ENCODE results near the gene CRYAA. TPM values are rescaled to one million over a fixed set of nuclear protein-coding genes. Genes with fewer than 3 reads are reported as not detected.
"Not testable (repeated sequence)": the region's sequence is repeated elsewhere in the genome, so short reads cannot be mapped to it uniquely, and the experiment has no call there.

The CRYAA gene
- total RNA-seq, 1 donor from 2014 or later, result not detected

DNA sequence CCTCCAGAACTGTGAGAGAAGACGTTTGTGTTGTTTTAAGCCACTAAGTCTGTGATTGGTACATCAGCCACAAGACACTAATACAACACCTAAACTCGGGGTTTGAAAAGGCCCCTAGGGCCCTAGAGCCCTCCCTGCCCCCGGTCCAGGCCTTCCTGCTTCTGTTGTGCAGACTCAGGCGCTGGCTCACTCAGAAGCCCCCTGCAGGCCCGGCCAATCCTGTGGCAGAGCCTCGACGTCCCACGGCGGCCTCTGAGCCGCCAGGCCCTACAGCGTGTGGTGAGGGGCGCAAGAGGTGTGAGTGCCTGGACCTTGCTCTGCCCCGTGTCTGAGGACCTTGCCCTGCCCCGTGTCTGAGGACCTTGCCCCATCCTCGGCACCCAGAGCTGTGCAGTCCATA, 3.1 kb upstream of the CRYAA start:
- intact Hi-C loops (cut with DNase I); H3K36me3 ChIP-seq; H3K27me3 ChIP-seq; H3K27ac ChIP-seq; H3K4me1 ChIP-seq; H3K9me3 ChIP-seq; H3K4me3 ChIP-seq: not testable (repeated sequence)
- DNase-seq (ENCODE audit: low spot score in 2 of 2), result peak in 1 of 2 donors; percentile 4

DNA sequence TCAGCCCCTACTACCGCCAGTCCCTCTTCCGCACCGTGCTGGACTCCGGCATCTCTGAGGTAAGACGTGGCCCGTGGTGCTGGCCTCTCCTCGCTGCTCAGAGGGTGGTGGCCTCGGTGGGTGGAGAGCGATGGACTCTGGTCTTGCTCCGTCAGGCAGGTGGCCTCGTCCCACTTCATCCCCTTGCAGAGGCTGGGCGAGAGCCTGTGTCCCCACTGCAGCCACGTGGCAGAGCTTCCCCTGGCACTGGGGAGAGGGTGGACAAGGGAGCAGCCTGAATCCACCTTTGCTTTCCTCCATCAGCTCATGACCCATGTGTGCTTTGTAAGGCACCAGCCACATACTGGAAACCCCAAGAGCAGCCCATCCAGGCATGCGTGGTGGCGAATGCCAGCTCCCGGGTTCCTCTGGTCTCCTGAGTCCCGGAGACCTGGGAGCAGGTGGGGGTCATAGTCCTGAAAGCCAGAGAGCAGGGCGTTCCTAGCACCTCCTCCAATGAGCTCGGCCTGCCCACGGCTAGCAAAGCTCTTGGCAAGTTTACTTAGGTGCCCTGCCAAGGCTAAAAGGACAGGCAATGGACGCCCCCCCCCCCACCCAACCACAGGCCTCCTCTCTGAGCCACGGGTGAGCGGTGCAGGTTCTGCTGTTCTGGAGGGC, 550 bp downstream of the CRYAA start:
- H3K27ac ChIP-seq; H3K4me3 ChIP-seq; intact Hi-C loops (cut with DNase I); H3K27me3 ChIP-seq; H3K36me3 ChIP-seq; H3K9me3 ChIP-seq; H3K4me1 ChIP-seq; DNase-seq (ENCODE audit: low spot score in 2 of 2): not testable (repeated sequence)

DNA sequence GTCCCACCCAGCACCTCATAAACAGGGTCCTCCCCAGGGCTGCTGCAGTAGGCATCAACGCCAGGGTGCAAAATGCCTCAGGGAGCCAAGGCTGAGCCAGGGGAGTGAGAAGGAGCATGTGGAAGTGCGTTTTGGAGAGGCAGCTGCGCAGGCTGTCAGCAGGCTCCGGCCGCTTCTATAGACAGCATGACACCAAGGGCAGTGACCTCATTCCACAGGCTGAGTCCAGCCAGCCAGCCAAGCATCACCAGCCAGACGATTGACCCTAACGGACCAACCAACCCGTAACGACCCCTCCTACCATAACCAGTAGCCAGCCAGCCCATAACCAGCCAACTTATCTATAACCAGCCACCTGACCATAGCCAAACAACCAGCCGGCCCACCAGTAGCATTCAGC, 1.1 kb downstream of the CRYAA start:
- H3K36me3 ChIP-seq; intact Hi-C loops (cut with DNase I): not testable (repeated sequence)

DNA sequence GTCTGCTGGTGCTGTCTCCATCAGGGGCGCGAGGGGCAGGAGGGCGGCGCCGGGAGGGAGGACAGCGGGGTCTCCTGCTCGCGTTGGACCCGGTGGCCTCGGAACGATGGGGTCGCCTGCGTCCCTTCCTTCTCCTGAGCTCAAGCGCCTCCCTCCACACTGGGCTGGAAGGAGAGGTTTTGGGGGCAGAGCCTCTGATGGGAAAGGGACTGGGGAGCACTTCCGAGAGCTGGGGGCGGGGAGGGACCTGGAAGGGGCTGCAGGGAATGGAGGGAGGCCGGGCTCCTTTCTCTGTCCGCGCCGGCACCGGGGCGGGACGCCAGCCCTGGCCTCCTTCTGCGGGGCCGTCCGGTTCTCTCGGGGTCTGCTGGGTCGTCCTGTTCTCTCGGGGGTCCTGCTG, 4.0 kb downstream of the CRYAA start:
- intact Hi-C loops (cut with DNase I); H3K4me1 ChIP-seq; DNase-seq (ENCODE audit: low spot score in 2 of 2); H3K9me3 ChIP-seq; H3K27me3 ChIP-seq; H3K27ac ChIP-seq; H3K4me3 ChIP-seq; H3K36me3 ChIP-seq: not testable (repeated sequence)

More for the DNA sequence above, 1.1 kb downstream of the CRYAA start:
- not testable (repeated sequence) for H3K4me3 ChIP-seq; H3K4me1 ChIP-seq; H3K27me3 ChIP-seq; H3K9me3 ChIP-seq; H3K27ac ChIP-seq; DNase-seq (ENCODE audit: low spot score in 2 of 2)

DNA sequence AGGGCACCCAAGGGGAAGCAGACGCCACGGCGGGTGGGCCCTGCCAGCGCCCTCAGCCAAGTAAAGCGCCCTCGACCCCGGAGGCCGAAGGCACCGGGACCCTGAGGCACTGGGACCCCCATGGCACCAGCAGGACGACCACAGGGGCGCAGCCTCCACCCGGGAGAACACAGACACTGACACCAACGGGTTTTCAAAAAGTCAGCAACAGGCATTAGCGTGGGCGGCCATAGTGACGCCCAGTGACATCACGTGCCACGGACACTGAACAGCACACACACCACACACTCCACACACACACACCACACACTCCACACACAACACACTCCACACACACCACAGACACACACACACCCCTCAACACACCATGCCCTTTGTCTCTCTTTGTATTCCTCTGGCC, 4.6 kb downstream of the CRYAA start:
- H3K27me3 ChIP-seq; H3K4me3 ChIP-seq; H3K4me1 ChIP-seq; H3K27ac ChIP-seq; H3K9me3 ChIP-seq; H3K36me3 ChIP-seq; DNase-seq (ENCODE audit: low spot score in 2 of 2); intact Hi-C loops (cut with DNase I): not testable (repeated sequence)

- H3K36me3 ChIP-seq; H3K27ac ChIP-seq; H3K4me1 ChIP-seq; H3K27me3 ChIP-seq; intact Hi-C loops (cut with DNase I); H3K4me3 ChIP-seq; H3K9me3 ChIP-seq: not testable (repeated sequence)
- DNase-seq (ENCODE audit: low spot score in 2 of 2), result peak in 1 of 2 donors; percentile 21
Observed at GRCh38 chr21:43173930-43174329, 5.1 kb downstream of the CRYAA start.

GRCh38 chr21:43174998-43175397, 6.2 kb downstream of the CRYAA start:
- H3K4me3 ChIP-seq; H3K4me1 ChIP-seq; H3K27ac ChIP-seq; intact Hi-C loops (cut with DNase I); H3K36me3 ChIP-seq; H3K9me3 ChIP-seq; H3K27me3 ChIP-seq; DNase-seq (ENCODE audit: low spot score in 2 of 2): not testable (repeated sequence)

GRCh38 chr21:43176621-43177020, 7.8 kb downstream of the CRYAA start:
- H3K9me3 ChIP-seq; H3K27me3 ChIP-seq; intact Hi-C loops (cut with DNase I); H3K4me1 ChIP-seq; DNase-seq (ENCODE audit: low spot score in 2 of 2); H3K27ac ChIP-seq; H3K36me3 ChIP-seq; H3K4me3 ChIP-seq: not testable (repeated sequence)

GRCh38 chr21:43177043-43177906, 8.5 kb downstream of the CRYAA start:
- DNase-seq (ENCODE audit: low spot score in 2 of 2); H3K27ac ChIP-seq; intact Hi-C loops (cut with DNase I); H3K9me3 ChIP-seq; H3K4me1 ChIP-seq; H3K27me3 ChIP-seq; H3K4me3 ChIP-seq; H3K36me3 ChIP-seq: not testable (repeated sequence)

- H3K36me3 ChIP-seq; H3K27me3 ChIP-seq; H3K27ac ChIP-seq; H3K4me1 ChIP-seq; H3K9me3 ChIP-seq; H3K4me3 ChIP-seq; DNase-seq (ENCODE audit: low spot score in 2 of 2); intact Hi-C loops (cut with DNase I): not testable (repeated sequence)
Observed at GRCh38 chr21:43178175-43178826, 9.5 kb downstream of the CRYAA start.

- H3K4me3 ChIP-seq; H3K4me1 ChIP-seq; H3K36me3 ChIP-seq; intact Hi-C loops (cut with DNase I); H3K9me3 ChIP-seq; H3K27ac ChIP-seq; DNase-seq (ENCODE audit: low spot score in 2 of 2); H3K27me3 ChIP-seq: not testable (repeated sequence)
Observed at GRCh38 chr21:43181033-43181432, 12.2 kb downstream of the CRYAA start.

DNA sequence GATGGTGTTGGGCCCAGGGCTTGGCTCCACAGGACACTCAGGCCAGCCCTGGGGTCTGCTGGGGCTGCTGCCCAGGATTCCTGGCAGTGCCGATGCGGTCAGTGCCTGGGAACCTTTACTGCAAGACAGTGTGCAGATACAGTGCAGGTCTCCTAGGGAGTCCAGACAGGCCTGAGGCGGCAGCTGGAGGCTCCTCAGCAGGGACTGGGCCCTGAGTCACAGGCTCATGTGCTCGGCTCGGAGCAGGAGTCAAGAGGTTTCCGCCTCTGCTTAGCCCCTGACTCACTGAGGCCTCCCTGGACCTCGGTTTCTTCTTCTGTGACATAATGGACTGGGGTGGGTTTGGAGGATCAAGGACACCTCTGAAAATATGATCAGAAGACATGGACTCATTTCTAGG, 18.5 kb downstream of the CRYAA start:
- intact Hi-C loops (cut with DNase I); H3K36me3 ChIP-seq; DNase-seq (ENCODE audit: low spot score in 2 of 2); H3K27me3 ChIP-seq; H3K9me3 ChIP-seq; H3K4me3 ChIP-seq; H3K4me1 ChIP-seq; H3K27ac ChIP-seq: not testable (repeated sequence)
